GM18508 (cell line): ENCODE results near the gene MRPL18.

ENCODE experiments used
- ATAC-seq: cut with Tn5 transposase; IDR thresholded peaks from one replicate; pipeline ENCODE4 v1.9.1; 2021; ENCODE audit warnings: moderate number of reproducible peaks; ENCODE audit not compliant: insufficient read depth, unreplicated experiment

MRPL18 gene

DNA sequence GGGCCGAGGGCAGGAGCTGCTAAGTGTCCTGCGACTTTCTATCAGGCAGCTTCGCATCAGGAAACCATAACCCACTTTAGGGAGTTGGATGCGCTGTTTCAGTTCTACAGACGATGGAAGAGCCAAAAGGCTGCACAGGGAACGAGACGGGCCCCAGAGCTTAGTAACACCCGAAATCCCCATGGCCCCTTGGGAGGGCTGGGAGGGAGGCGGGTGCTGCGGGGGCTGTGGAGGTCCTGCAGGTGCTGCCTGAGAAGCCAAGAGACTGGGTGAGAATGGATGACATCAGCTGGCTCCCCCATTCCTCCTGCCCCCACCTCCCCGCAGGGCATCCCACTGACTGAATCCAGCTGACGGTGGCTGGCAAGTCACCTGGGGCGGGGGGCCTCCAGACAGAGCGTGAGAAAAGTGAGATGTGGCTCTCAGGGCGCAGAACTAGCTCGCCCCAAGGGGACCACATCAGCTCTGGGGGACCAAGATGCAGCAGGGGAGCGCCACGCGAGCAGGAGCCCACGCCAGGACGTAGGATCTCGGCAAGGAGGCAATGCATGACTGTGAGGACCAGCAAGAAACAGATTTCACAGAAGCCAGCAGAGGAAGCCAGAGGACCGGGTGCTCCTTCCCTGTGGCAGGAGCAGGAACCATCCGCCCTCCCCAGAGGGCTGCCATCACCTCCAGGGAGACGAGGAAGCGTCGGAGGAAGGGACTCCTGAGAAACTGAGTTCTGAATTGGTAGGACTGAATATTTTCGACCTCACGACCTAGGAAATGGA is 46.6 kb downstream of the MRPL18 start:
- ATAC-seq = no peak

DNA sequence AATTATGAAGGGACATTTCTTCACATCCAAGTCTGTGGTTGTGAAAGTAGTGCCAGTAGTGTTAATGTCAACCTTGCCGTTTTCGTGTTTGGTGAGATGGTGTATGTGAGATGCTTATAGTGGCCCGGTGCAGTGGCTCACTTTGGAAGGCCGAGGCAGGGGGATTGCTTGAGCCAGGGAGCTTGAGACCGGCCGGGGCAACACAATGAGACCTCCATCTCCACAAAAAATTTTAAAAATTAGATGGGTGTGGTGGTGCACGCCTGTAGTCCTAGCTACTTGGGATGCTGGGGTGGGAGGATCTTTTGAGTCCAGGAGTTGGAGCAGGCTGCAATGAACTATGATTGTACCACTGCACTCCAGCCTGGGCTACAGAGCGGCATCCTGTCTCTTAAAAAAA is 47.2 kb downstream of the MRPL18 start:
- no peak for ATAC-seq

DNA sequence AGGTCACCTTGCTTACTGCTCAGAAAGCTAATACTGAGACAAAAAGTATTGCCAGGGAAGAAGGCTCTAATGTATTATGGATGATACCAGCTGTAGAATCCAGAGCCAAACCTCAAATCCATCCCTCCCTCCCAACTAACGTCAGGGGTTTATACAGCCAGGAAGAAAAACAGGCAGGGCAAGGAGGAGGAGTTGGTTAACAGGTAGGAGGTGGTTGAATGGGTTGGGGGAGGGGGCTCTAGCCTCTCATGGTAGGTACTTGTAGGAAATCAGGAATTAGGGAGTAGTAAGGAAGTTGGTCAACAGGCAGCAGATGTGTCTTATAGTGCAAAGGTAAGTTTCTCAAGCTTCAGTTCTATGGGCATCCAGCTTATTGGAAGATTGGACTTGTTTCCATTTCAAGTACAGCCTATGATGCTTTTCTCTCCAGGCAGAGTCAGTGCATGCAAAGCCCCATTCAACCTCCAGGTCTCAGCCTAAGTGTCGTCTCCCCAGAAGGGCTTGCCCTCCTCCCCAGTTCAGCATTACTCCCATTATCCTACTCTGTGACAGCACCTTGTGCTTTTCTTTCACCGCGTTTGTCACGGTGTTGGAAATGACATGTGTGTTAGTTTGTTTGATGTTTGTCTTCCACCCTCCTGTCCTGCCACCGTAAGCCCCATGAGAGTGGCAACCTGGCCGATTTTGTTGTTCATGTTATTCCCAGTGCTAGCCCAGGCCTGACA is 47.9 kb downstream of the MRPL18 start:
- ATAC-seq = no peak

DNA sequence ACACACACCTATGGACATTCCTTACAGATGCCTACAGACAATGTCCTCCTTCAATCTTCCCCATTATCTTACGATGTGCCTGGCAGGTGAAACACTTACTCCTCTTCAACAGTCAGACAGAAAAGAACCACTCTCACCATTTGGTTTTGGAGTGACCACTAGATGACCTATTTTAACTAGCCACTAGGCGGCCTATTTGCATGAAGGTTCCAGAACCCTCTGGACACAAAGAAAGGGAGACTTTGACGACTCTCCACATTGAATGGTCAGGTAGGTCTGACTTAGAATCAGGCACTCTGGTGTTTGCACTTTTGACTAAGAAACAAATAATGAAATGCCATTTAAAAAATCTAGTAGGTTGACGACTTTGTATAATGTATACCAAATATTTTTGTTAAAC is 51.8 kb downstream of the MRPL18 start:
- no peak for ATAC-seq

DNA sequence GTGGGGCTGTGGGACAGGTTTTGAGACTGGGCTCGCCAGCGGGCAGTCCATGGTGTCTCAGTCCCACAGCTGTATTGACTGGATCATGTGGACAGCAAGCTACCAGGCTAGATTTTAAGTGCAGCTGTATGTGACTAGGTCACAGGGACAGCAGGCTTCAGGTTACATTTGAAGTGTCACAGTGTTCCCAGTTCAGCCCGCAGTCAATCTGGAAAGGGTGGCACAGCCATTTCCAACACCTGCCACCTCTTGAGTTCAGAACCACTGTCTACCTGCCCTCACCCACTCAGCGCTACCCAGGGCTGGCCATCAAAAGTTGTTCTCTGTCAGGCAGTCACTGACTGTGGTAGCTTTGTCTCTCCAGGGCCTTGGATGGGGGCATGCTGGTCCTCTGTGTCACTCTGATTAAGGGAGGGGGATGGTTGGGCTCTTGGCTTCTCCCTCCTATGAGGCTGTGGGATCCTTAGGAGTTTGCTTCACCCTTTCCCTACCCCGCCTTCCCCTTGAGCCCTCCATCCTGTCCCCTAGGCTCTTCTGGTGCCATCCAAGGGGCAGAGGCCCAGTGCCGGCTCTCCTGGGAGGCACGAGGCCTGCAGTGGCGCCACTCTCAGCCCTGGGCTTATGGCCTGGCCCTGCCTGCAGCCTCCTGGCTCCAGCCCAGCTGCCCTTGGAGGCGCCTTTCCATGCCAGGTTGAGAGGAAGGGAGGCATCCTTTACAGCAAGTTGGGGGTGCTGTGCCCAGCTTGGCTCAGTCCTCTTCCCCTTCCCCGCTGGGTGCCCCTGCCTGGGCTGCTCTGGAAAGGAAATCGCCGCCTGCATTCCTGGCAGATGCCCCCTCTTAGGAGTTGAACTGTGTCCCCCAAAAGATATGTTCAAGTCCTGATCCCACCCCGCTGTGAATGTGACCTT is 54.7 kb downstream of the MRPL18 start:
- ATAC-seq = no peak
